Cerebellar cortex (tissue), 1 donor: ENCODE results near the gene SRC.

Source experiments
- DNase-seq: peaks from one replicate; pipeline ENCODE4 v3.0.0-alpha.2; 2015; ENCODE audit warnings: low spot score

Gene SRC

DNA sequence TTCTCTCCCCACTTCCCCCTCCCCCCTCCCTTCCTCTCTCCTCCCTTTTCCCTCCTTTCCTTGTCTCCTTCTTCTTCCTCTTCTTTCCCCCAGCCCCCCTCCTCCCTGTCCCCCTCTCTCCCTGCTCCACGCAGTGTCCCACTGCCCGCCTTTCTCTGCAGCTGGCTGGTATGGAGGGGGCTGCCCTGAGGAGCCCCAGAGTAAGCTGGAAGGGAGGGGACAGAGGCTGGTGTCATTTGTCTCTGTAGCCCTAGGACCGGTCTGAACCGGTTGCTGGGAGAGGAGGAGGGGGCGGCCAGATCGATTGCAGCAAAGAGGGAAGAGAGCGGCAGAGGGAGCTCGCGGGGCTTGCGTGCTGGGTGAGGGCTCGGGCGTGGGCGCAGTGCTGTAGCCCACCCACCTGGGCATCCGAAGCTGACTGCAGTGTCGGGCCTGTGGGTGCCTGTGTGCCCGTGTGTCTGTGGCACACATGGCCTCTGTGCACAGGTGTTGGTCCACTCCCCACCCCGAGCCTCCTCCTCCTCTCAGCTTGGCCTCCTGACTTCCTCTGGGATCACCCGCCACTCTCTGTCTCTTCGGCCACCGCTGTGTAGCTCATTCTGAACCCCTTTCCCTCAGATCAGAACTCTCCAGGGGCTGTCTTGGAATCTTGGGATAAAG is 50.6 kb downstream of the SRC start:
- no peak for DNase-seq

DNA sequence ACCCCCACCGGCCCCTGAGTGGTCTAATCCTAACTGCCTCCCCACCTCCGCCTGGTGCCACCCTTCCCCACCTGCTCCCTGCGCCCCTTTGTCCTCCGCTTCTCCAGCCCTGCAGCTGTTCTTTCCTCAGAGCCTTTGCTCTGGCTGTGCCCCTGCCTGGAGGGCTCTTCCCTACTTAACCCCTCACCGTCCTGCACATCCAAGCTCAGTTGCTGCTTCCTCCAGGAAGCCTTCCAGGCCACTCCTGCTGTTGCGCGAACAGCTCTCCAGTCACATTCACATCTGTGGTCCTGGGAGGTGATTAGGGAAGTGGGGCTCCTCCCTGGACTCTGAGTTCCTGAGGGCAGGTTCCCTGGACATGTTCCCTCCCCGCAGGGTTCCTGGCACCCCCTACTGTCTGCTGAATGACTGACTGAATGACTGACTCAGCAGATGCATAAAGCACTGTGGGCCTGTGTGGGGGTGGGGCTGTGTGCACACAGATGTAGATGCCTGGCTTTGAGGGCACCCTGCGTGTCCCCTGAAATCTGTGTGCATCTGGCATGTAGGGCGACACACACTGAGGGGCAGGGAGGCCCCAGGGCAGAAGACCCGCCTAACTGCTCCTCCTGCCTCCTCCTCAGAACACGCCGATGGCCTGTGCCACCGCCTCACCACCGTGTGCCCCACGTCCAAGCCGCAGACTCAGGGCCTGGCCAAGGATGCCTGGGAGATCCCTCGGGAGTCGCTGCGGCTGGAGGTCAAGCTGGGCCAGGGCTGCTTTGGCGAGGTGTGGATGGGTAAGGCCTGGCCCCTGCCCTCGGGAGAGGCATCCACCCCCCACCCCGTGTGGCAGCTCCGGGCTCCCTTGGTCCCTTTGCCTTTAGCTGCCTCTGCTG is 51.4 kb downstream of the SRC start:
- no peak for DNase-seq

- no peak for DNase-seq
These were observed 52.2 kb downstream of the SRC start for GRCh38 chr20:37397954-37398749.

- DNase-seq, result no peak
These were observed 53.0 kb downstream of the SRC start for GRCh38 chr20:37398750-37399621.

GRCh38 chr20:37401282-37401929 is 55.5 kb downstream of the SRC start:
- DNase-seq, result no peak

DNA sequence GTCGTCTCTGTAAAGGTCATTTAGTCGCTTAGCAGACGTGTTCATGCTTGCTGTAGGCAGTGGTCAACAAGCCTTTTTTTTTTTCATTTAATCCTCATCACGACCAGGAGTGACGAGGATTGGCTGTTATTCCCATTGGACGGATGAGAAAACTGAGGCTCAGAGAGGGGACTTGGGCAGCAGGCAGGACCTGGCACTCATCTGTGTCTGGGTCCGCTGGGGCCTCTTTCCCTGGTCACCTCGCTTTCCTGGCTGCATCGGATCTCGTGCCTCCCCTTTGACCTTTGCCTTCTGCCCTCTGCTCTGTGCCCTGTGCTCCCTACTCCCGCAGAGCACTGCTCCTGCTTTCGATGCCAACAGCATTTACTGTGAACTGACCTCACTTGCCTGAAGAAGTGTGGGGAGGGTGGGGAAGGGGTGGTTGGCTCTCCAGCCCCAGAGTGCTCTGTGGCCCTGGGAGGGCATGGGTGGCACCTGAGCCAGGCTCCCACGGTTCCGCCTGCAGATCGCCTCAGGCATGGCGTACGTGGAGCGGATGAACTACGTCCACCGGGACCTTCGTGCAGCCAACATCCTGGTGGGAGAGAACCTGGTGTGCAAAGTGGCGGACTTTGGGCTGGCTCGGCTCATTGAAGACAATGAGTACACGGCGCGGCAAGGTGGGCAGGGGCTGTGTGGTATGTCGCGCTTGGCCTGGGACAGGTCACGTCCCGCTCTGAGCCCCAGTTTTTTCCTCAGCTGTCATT is 56.2 kb downstream of the SRC start:
- DNase-seq, result no peak

DNA sequence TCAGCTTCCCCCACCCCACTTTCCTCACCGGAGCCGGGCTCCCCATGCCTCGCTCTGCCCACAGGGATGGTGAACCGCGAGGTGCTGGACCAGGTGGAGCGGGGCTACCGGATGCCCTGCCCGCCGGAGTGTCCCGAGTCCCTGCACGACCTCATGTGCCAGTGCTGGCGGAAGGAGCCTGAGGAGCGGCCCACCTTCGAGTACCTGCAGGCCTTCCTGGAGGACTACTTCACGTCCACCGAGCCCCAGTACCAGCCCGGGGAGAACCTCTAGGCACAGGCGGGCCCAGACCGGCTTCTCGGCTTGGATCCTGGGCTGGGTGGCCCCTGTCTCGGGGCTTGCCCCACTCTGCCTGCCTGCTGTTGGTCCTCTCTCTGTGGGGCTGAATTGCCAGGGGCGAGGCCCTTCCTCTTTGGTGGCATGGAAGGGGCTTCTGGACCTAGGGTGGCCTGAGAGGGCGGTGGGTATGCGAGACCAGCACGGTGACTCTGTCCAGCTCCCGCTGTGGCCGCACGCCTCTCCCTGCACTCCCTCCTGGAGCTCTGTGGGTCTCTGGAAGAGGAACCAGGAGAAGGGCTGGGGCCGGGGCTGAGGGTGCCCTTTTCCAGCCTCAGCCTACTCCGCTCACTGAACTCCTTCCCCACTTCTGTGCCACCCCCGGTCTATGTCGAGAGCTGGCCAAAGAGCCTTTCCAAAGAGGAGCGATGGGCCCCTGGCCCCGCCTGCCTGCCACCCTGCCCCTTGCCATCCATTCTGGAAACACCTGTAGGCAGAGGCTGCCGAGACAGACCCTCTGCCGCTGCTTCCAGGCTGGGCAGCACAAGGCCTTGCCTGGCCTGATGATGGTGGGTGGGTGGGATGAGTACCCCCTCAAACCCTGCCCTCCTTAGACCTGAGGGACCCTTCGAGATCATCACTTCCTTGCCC is 57.4 kb downstream of the SRC start:
- no peak for DNase-seq

- DNase-seq, result no peak
These were observed 58.5 kb downstream of the SRC start for GRCh38 chr20:37404461-37404890.

DNA sequence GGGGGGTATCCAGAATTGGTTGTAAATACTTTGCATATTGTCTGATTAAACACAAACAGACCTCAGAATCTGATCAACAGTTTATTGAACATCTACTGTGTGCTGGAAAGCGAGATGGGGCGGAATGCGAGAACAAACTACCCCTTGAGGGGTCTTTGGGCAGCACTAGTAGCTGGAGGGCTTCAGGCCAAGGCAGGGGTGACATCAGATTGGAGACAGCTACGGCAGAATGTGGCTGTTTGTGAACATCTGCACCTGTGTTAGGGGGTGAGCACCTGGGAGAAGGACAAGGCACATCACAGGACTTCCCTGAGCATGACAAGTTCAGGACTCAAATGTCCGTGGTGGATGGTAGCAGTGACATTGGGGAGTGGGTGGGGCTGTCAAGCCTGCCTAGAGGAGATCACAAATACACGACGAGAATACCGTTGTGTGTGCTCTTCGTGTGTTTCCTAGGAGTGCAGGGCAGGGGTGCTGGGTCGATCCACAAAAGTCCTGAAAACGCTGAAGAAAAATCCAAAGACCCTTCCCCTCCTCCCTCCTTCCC is 59.5 kb downstream of the SRC start:
- DNase-seq, result no peak

DNA sequence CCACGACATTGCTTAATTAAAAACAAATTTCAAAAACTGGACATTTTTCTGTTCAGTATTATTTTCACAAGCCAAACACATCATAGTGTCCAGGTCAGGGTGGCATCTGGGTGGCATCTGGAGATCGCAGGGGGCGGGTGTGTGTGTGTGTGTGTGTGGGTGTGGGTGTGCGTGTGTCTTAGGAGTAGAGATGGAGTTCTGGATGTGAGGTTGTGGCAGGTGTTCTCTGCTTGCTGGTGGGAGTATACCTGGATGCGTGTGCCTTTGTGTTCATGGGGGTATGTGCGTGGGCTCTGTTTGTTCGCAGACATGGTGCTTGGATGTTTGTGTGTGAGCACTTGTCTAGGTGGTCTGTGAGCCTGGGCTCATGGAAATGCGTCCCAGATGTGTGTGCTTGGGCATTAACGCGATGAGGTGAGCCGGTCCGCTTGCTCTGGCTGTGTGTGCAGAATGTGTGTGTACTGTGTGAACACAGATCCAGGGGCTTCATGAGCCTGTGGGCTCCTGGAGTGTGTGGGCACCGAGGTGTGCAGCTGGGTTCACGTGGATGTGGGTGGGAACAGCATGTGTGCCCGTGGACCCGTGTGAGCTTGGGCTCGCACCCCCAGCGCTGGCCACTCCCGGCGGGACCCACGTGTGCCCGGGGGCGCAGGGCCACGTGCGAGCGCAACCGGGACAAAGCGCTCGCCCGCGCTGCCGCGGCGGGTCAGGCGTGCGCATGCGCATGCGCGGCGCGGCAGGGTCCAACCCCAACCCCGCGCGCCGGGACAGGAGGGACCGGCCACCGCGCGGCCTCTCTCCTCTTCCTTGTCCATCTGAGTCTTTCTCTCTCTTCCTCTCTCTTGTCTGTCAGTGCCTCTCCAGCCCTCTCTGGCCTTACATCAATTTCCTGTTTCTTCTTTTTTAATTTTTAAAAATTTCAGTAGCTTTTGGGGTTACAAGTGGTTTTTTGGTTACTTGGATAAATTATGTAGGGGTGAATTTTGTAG is 60.4 kb downstream of the SRC start:
- peak; percentile 31 for DNase-seq

DNA sequence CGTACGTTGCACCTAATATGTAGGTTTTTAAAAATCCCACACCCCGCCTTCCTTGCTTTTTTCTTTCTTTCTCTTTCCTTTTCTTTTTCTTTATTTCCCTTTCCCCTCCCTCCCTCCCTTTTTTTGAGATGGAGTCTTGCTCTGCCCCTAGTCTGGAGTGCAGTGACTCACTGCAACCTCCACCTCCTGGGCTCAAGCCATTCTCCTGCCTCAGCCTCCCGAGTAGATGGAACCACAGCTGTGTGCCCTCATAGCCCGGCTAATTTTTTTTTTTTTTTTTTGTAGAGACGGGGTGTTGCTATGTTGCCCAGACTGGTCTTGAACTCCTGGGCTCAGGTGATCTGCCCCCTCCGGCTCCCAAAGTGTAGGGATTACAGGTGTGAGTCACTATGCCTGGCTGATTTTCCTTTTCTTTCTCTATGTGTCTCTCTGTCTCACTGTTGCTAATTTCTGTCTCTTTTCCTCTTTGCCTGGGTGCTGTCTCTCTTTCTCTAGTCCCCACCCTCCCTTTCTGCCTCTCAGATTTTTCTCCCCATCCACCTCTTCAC is 61.2 kb downstream of the SRC start:
- DNase-seq, result no peak

GRCh38 chr20:37407573-37408002 is 61.6 kb downstream of the SRC start:
- DNase-seq, result peak; percentile 23

- no peak for DNase-seq
These were observed 62.6 kb downstream of the SRC start for GRCh38 chr20:37408302-37409193.

GRCh38 chr20:37411408-37412219 is 65.7 kb downstream of the SRC start:
- no peak for DNase-seq

DNA sequence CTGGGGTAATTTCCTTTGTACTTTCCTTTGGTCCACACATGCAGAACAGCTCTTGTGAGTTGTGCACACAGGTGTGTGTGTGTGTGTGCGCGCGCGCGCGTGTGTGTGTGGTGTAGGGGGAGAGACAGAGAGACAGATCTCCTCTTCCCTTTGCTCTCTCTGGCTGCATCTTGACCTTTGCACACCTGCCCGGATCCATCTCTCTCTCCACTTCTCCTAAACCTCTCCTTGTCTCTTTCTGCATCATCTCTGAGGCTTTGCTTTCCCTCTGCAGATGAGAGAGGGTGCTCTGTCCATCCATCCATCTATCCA is 67.0 kb downstream of the SRC start:
- DNase-seq, result no peak

- DNase-seq, result no peak
These were observed 67.4 kb downstream of the SRC start for GRCh38 chr20:37413379-37413778.
